Parathyroid adenoma (tissue), 2 donors: ENCODE measurements around the gene MCC.

Experiments used
- H2AFZ ChIP-seq: fragments of 300-600 bp; sonication (generic); one replicate; pipeline ENCODE4 v1.7.0; 2017; ENCODE audit warnings: antibody characterized with exemption, mild to moderate bottlenecking
- H3K27ac ChIP-seq: fragments of 300-600 bp; sonication (generic); one replicate; pipeline ENCODE4 v1.7.0; 2017
- H3K27me3 ChIP-seq: fragments of 300-600 bp; sonication (generic); one replicate; pipeline ENCODE4 v1.7.0; 2017; ENCODE audit warnings: low read length; ENCODE audit not compliant: control insufficient read depth, insufficient read depth
- H3K36me3 ChIP-seq: fragments of 300-600 bp; sonication (generic); one replicate; pipeline ENCODE4 v1.7.0; 2017; ENCODE audit warnings: low read length; ENCODE audit not compliant: control insufficient read depth, insufficient read depth
- H3K4me1 ChIP-seq: fragments of 300-600 bp; sonication (generic); one replicate; pipeline ENCODE4 v1.7.0; 2017; ENCODE audit warnings: control low read depth
- H3K4me2 ChIP-seq: fragments of 300-600 bp; sonication (generic); one replicate; pipeline ENCODE4 v1.7.0; 2017; ENCODE audit warnings: low read length
- H3K4me3 ChIP-seq: fragments of 300-600 bp; sonication (generic); one replicate; pipeline ENCODE4 v1.7.0; 2017; ENCODE audit warnings: low read depth, low read length
- H3K79me2 ChIP-seq: fragments of 300-600 bp; sonication (generic); one replicate; pipeline ENCODE4 v1.7.0; 2017; ENCODE audit warnings: control low read depth
- H3K9ac ChIP-seq: fragments of 300-600 bp; sonication (generic); one replicate; pipeline ENCODE4 v1.7.0; 2017; ENCODE audit warnings: mild to moderate bottlenecking
- H3K9me3 ChIP-seq: fragments of 300-600 bp; sonication (generic); one replicate; pipeline ENCODE4 v1.7.0; 2017; ENCODE audit warnings: low read length; ENCODE audit not compliant: control insufficient read depth
- CTCF ChIP-seq: fragments of 300-600 bp; sonication (generic); IDR thresholded peaks from one replicate; pipeline ENCODE4 v1.7.0; 2017; ENCODE audit warnings: antibody characterized with exemption, mild to moderate bottlenecking
- donor health status: primary hyperparathyroidism.

The MCC gene

GRCh38 chr5:113153512-113154097 lies 334.6 kb downstream of the MCC start:
- Histone ChIP-seq H3K4me1 (peaks cover 58% of the 10 kb centered on the region), H3K36me3 (no peaks in the 10 kb centered on the region)

GRCh38 chr5:113152380-113152740 lies 335.9 kb downstream of the MCC start:
- Histone ChIP-seq H3K4me2 (no peak overlapping the region), H3K4me1 (peaks cover 65% of the 10 kb centered on the region), H3K79me2 (peaks cover 72% of the 10 kb centered on the region), H3K4me3 (no peak overlapping the region), H3K27ac (peak overlapping the region; percentile 73), H3K27me3 (no peaks in the 10 kb centered on the region), H2AFZ (no peak overlapping the region), H3K9ac (no peak overlapping the region), H3K36me3 (no peaks in the 10 kb centered on the region), H3K9me3 (no peaks in the 10 kb centered on the region)
- no peak for TF ChIP-seq CTCF

More at GRCh38 chr5:113153512-113154097, 334.6 kb downstream of the MCC start:
- Histone ChIP-seq H3K4me2 (no peak overlapping the region), H3K9me3 (no peaks in the 10 kb centered on the region), H3K27me3 (no peaks in the 10 kb centered on the region), H3K9ac (no peak overlapping the region), H3K79me2 (peaks cover 64% of the 10 kb centered on the region), H3K4me3 (no peak overlapping the region), H3K27ac (peak overlapping the region; percentile 73), H2AFZ (no peak overlapping the region)
- TF ChIP-seq CTCF: no peak

DNA sequence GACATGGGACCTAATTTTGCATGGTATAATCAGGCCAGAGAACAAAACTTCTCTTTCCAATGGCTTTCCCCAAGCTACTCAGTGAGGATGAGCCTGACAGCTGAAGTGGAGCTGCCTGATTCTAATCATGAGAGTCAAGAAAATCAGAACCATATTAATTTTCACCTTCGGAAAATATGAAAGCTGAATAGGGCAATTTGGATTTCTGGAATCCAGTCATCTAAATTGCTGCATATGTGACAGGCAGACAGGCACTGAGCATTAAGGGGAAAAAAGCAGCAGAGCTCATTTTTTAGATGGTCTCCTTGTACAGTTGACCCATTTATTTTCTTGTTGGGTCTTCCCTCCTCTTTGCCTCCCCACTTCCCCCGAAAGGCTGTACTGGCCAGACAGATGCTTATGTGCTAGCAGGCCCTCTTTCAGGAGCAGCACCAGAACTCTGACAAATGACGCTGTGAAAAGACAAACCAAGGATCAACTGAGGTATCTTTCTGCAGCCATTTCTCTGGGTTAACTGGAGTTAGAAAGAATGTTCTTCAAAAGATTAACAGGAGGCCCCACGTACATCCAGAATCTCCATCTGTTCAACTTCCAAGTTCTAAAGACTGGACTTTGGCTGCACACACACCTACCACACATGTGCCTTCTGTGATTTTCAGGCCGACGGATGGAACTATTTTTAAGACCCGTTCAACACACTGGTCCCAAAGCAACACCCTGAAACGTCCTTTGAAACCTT lies 336.4 kb downstream of the MCC start:
- no peak for TF ChIP-seq CTCF
- H3K79me2 ChIP-seq: peaks cover 68% of the 10 kb centered on the region
- no peaks in the 10 kb centered on the region for H3K36me3 ChIP-seq
- no peak overlapping the region for H2AFZ ChIP-seq
- no peaks in the 10 kb centered on the region for H3K9me3 ChIP-seq
- peak overlapping the region; percentile 73 for H3K27ac ChIP-seq
- no peak overlapping the region for H3K4me3 ChIP-seq
- H3K4me1 ChIP-seq: peaks cover 65% of the 10 kb centered on the region
- no peak overlapping the region for H3K9ac ChIP-seq
- no peak overlapping the region for H3K4me2 ChIP-seq
- H3K27me3 ChIP-seq: no peaks in the 10 kb centered on the region

GRCh38 chr5:113150821-113151220 lies 337.4 kb downstream of the MCC start:
- Histone ChIP-seq H3K9me3 (no peaks in the 10 kb centered on the region), H3K4me3 (no peak overlapping the region), H3K36me3 (no peaks in the 10 kb centered on the region), H3K79me2 (peaks cover 66% of the 10 kb centered on the region), H3K27me3 (no peaks in the 10 kb centered on the region), H3K27ac (peak overlapping the region; percentile 73), H3K9ac (no peak overlapping the region), H3K4me1 (peaks cover 72% of the 10 kb centered on the region), H3K4me2 (no peak overlapping the region), H2AFZ (no peak overlapping the region)
- no peak for TF ChIP-seq CTCF

DNA sequence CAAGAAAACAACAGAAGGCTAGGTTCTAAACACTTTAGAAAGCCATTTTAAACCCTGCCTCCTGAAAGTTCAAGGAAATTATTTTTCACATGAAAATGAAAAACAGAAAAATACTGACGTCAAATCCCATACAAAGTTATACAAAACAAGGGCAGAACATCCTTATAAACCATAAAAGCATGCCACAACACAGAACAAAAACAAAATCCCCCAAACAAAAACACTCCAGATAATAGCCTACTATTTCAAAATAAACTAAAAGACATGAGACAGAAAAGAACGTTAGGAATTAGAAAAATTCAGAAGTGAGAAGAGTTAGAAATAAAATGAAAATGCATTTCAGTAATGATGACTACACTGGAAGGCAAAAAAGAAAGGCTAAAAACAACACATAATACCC lies 338.0 kb downstream of the MCC start:
- Histone ChIP-seq H3K9ac (no peak overlapping the region), H3K27me3 (no peaks in the 10 kb centered on the region), H3K79me2 (peaks cover 68% of the 10 kb centered on the region), H2AFZ (no peak overlapping the region), H3K4me3 (no peak overlapping the region), H3K4me1 (peaks cover 76% of the 10 kb centered on the region), H3K9me3 (no peaks in the 10 kb centered on the region), H3K36me3 (no peaks in the 10 kb centered on the region), H3K27ac (peak overlapping the region; percentile 84), H3K4me2 (peak overlapping the region; percentile 14)
- no peak for TF ChIP-seq CTCF
